H9 (cell line): ENCODE data around the gene METTL1. TPM values are rescaled to one million over a fixed set of nuclear protein-coding genes. Genes with fewer than 3 reads are reported as not detected.
A peak's percentile ranks its signal among the peaks of the same experiment; 100 is the strongest.

Experiments used
- DNase-seq: peaks from one replicate; pipeline ENCODE4 v3.0.0-alpha.2; 2017
- H2AFZ ChIP-seq: one replicate; pipeline ENCODE4 v1.6.1; 2013; ENCODE audit warnings: mild to moderate bottlenecking, low read length, control low read depth, moderate library complexity
- H2AK5ac ChIP-seq: 2 replicates; pipeline ENCODE4 v1.6.1; 2013; ENCODE audit warnings: low read length, control low read depth, mixed read lengths; ENCODE audit not compliant: insufficient read length
- H2BK120ac ChIP-seq: one replicate; pipeline ENCODE4 v1.6.1; 2013; ENCODE audit warnings: low read depth, mild to moderate bottlenecking, low read length, control low read depth, inconsistent platforms; ENCODE audit not compliant: poor library complexity, severe bottlenecking
- H2BK12ac ChIP-seq: 2 replicates; pipeline ENCODE4 v1.6.1; 2013; ENCODE audit warnings: low read length, control low read depth, mixed read lengths, low read depth; ENCODE audit not compliant: insufficient read length
- H2BK15ac ChIP-seq: 2 replicates; pipeline ENCODE4 v1.6.1; 2013; ENCODE audit warnings: low read depth, low read length, control low read depth
- H2BK20ac ChIP-seq: one replicate; pipeline ENCODE4 v1.6.1; 2013; ENCODE audit warnings: low read depth, mild to moderate bottlenecking, low read length, control low read depth, inconsistent platforms; ENCODE audit not compliant: poor library complexity, severe bottlenecking
- H2BK5ac ChIP-seq: 2 replicates; pipeline ENCODE4 v1.6.1; 2013; ENCODE audit warnings: low read length, control low read depth, mixed read lengths; ENCODE audit not compliant: insufficient read length
- H3K14ac ChIP-seq: 2 replicates; pipeline ENCODE4 v1.6.1; 2013; ENCODE audit warnings: low read length, control low read depth; ENCODE audit not compliant: insufficient read depth
- H3K18ac ChIP-seq: 2 replicates; pipeline ENCODE4 v1.6.1; 2013; ENCODE audit warnings: low read depth, mild to moderate bottlenecking, mixed read lengths, low read length, control low read depth; ENCODE audit not compliant: insufficient read length
- H3K23ac ChIP-seq: 2 replicates; pipeline ENCODE4 v1.6.1; 2013; ENCODE audit warnings: low read length, control low read depth, mixed read lengths, low read depth; ENCODE audit not compliant: insufficient read length
- H3K23me2 ChIP-seq: 2 replicates; pipeline ENCODE4 v1.6.1; 2013; ENCODE audit warnings: low read depth, mild to moderate bottlenecking, mixed read lengths, low read length, control low read depth; ENCODE audit not compliant: insufficient read length, poor library complexity, severe bottlenecking
- H3K27ac ChIP-seq: 2 replicates; pipeline ENCODE4 v1.5.1; 2013; ENCODE audit warnings: low read length, control low read depth, mixed read lengths, low read depth; ENCODE audit not compliant: insufficient read length
- H3K27me3 ChIP-seq: 2 replicates; pipeline ENCODE4 v1.6.1; 2013; ENCODE audit warnings: low read length, control low read depth, inconsistent platforms; ENCODE audit not compliant: insufficient read depth
- H3K4ac ChIP-seq: 2 replicates; pipeline ENCODE4 v1.6.1; 2013; ENCODE audit warnings: low read depth, mild to moderate bottlenecking, control low read depth, inconsistent platforms, low read length, moderate library complexity
- H3K4me1 ChIP-seq: 2 replicates; pipeline ENCODE4 v1.6.1; 2013; ENCODE audit warnings: low read length, control low read depth, inconsistent platforms; ENCODE audit not compliant: insufficient read depth
- H3K4me2 ChIP-seq: 2 replicates; pipeline ENCODE4 v1.6.1; 2013; ENCODE audit warnings: low read length, control low read depth, mixed read lengths; ENCODE audit not compliant: insufficient read length, insufficient read depth
- H3K56ac ChIP-seq: 2 replicates; pipeline ENCODE4 v1.6.1; 2013; ENCODE audit warnings: low read depth, mild to moderate bottlenecking, mixed read lengths, low read length, control low read depth; ENCODE audit not compliant: insufficient read length
- H3K79me1 ChIP-seq: 2 replicates; pipeline ENCODE4 v1.6.1; 2013; ENCODE audit warnings: low read depth, mild to moderate bottlenecking, moderate library complexity, low read length, control low read depth, inconsistent platforms; ENCODE audit not compliant: insufficient read depth, poor library complexity, severe bottlenecking
- H3K79me2 ChIP-seq: 2 replicates; pipeline ENCODE4 v1.6.1; 2013; ENCODE audit warnings: low read length, control low read depth, inconsistent platforms; ENCODE audit not compliant: insufficient read depth
- H3K9ac ChIP-seq: 2 replicates; pipeline ENCODE4 v1.6.1; 2013; ENCODE audit warnings: low read length, control low read depth, mixed read lengths; ENCODE audit not compliant: insufficient read length; ENCODE audit errors: extremely low read depth
- H3K9me3 ChIP-seq: one replicate; pipeline ENCODE4 v1.6.1; 2013; ENCODE audit warnings: low read depth, low read length, inconsistent platforms; ENCODE audit not compliant: control insufficient read depth
- H3T11ph ChIP-seq: one replicate; pipeline ENCODE4 v1.6.1; 2013; ENCODE audit warnings: mild to moderate bottlenecking, low read length, control low read depth, inconsistent platforms
- H4K20me1 ChIP-seq: one replicate; pipeline ENCODE4 v1.6.1; 2013; ENCODE audit not compliant: control insufficient read depth, insufficient read length, insufficient read depth
- H4K5ac ChIP-seq: 2 replicates; pipeline ENCODE4 v1.6.1; 2013; ENCODE audit warnings: low read depth, mild to moderate bottlenecking, mixed read lengths, low read length, control low read depth; ENCODE audit not compliant: insufficient read length
- H4K8ac ChIP-seq: replicated peaks from 2 replicates; pipeline ENCODE4 v1.6.1; 2013; ENCODE audit warnings: low read length, control low read depth, mixed read lengths, low read depth; ENCODE audit not compliant: insufficient read length
- H4K91ac ChIP-seq: 2 replicates; pipeline ENCODE4 v1.6.1; 2013; ENCODE audit warnings: low read depth, mild to moderate bottlenecking, moderate library complexity, mixed read lengths, low read length, control low read depth; ENCODE audit not compliant: insufficient read length
- H3K27ac Mint-ChIP-seq, 3 experiments: 2 replicates in 2 of 3; 3 replicates in 1 of 3; pipeline ENCODE4 v1.8.0; 2020 to 2021; ENCODE audit warnings: mixed read lengths in 3 of 3, mild to moderate bottlenecking in 1 of 3, moderate library complexity in 1 of 3
- H3K27me3 Mint-ChIP-seq: 2 replicates; pipeline ENCODE4 v1.8.0; 2021; ENCODE audit warnings: low read depth, mild to moderate bottlenecking, moderate library complexity, mixed read lengths
- H3K36me3 Mint-ChIP-seq, 3 experiments: 2 replicates in 2 of 3; 3 replicates in 1 of 3; pipeline ENCODE4 v1.8.0; 2020 to 2021; ENCODE audit warnings: low read depth in 3 of 3, mixed read lengths in 3 of 3; ENCODE audit not compliant: insufficient read depth in 1 of 3
- H3K4me1 Mint-ChIP-seq, 2 experiments: 2 replicates each; pipeline ENCODE4 v1.8.0; 2020; ENCODE audit warnings: mixed read lengths in 2 of 2
- H3K4me3 Mint-ChIP-seq, 2 experiments: 2 replicates in 1 of 2; 3 replicates in 1 of 2; pipeline ENCODE4 v1.8.0; 2020 to 2021; ENCODE audit warnings: mild to moderate bottlenecking in 2 of 2, mixed read lengths in 2 of 2, moderate library complexity in 1 of 2
- H3K9me3 Mint-ChIP-seq, 2 experiments: 2 replicates in 1 of 2; 3 replicates in 1 of 2; pipeline ENCODE4 v1.8.0; 2020; ENCODE audit warnings: mild to moderate bottlenecking in 2 of 2, mixed read lengths in 2 of 2, moderate library complexity in 1 of 2
- CTCF ChIP-seq: fragments of 200-600 bp; sonication (generic); conservative IDR thresholded peaks from 3 replicates; pipeline ENCODE4 v1.8.0; 2021; ENCODE audit warnings: antibody characterized with exemption, mild to moderate bottlenecking
- WGBS: extraction: QIAGEN DNeasy Blood & Tissue Kit; methylation state at CpG from one replicate; pipeline ENCODE4 v1.1.7; 2013; ENCODE audit warnings: missing lambda C conversion rate, low lambda C conversion rate, mixed read lengths; ENCODE audit not compliant: insufficient read length; ENCODE audit errors: extremely low coverage; 5-methylcytosine and 5-hydroxymethylcytosine counted together
- total RNA-seq: library from RNA; stranded (reverse); gene quantifications from 2 replicates; pipeline ENCODE4 v1.2.1, GENCODE V29; 2021

Gene METTL1
- total RNA-seq, 1 experiment from 2014 or later, result 58.4 TPM

DNA sequence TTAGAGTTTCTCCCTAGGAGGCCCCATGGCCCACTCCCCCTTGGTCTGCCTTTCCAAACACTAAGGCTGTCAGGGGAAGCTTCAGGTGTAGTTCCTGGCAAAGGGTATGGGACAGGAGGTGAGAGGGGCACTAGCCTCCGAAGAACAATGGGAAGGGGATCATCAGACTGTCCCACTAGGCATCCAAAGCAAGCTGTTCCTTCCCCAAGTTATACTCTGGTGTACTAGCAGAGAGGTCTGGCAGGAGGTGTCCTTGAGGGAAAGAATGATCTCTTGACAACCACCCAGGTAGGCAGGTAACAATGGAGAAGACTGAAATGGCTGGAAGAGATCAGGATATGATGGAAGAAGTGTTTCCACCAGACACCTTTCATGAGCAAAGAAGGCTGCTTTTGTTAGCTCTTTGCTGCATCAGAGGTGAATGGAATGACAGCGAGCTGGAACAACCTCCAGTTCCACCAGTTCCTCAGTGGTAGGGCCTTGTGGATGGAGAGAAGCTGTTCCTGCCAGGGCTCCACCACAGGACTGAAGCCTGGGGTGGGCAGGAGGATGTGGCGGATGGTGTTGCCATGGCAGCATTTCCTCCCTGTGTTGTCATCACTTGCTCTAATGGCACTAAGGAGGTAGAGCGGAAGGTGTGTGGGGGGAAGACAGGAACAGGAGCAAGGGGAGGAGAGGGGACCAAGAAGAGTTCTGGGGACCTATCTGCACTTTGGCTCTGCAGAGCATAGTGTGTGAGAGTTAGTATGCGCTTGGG, 31.1 kb downstream of the METTL1 start:
- H2BK20ac ChIP-seq, result no peak overlapping the region
- H3K27me3 ChIP-seq, result peaks cover 43% of the 10 kb centered on the region
- H3K36me3 Mint-ChIP-seq, result peaks cover 0 to 4% (median 0%) of the 10 kb centered on the region in 3 experiments; a peak in 3 of 7 replicates
- no peak overlapping the region for H2AFZ ChIP-seq
- H3K4me2 ChIP-seq, result no peak overlapping the region
- no peak overlapping the region for H3K27ac Mint-ChIP-seq
- H3K4ac ChIP-seq, result no peak overlapping the region
- peaks cover 71% of the 10 kb centered on the region for H3K27me3 Mint-ChIP-seq
- no peak overlapping the region for H2BK5ac ChIP-seq
- no peak overlapping the region for H2BK12ac ChIP-seq
- TF ChIP-seq CTCF, result no peak
- no peaks in the 10 kb centered on the region for H3K79me2 ChIP-seq
- peaks cover 27 to 28% of the 10 kb centered on the region in 2 experiments for H3K4me1 Mint-ChIP-seq
- no CpG with 5 or more reads among the region's 5 CpGs for WGBS
- H3K23me2 ChIP-seq, result peaks cover 17% of the 10 kb centered on the region
- H2AK5ac ChIP-seq, result no peak overlapping the region
- no peak overlapping the region for H3K14ac ChIP-seq
- no peak overlapping the region for H3K23ac ChIP-seq
- H2BK120ac ChIP-seq, result no peak overlapping the region
- H4K5ac ChIP-seq, result no peak overlapping the region
- no peak overlapping the region for H4K8ac ChIP-seq
- 0 out of 5 replicates have a peak overlapping the region, but pooled peaks of 1 of the 2 experiments have one; percentile 13 for H3K4me3 Mint-ChIP-seq
- H2BK15ac ChIP-seq, result no peak overlapping the region
- no peaks in the 10 kb centered on the region for H4K20me1 ChIP-seq
- H3K9me3 Mint-ChIP-seq, result no peaks in the 10 kb centered on the region; a peak in 1 of 5 replicates
- H3K9ac ChIP-seq, result no peak overlapping the region
- no peak overlapping the region for H3T11ph ChIP-seq
- no peaks in the 10 kb centered on the region for H3K79me1 ChIP-seq
- H3K56ac ChIP-seq, result no peak overlapping the region
- peak; percentile 37 for DNase-seq
- H3K18ac ChIP-seq, result no peak overlapping the region
- no peak overlapping the region for H4K91ac ChIP-seq
- H3K9me3 ChIP-seq, result no peaks in the 10 kb centered on the region
- H3K4me1 ChIP-seq, result peaks cover 2% of the 10 kb centered on the region; the same call in 1 of the 2 replicates
- H3K27ac ChIP-seq, result no peak overlapping the region
